BE2C (cell line): ENCODE measurements around the gene NR2E1.

Experiments
- DNase-seq: peaks from one replicate; pipeline ENCODE4 v3.0.0-alpha.2; 2020
- H3K27me3 ChIP-seq: fragments of 250-450 bp; sonication (Bioruptor Pico); 2 replicates; pipeline ENCODE4 v1.5.1; 2020; ENCODE audit warnings: mild to moderate bottlenecking
- H3K36me3 ChIP-seq: fragments of 250-450 bp; sonication (Bioruptor Pico); 2 replicates; pipeline ENCODE4 v1.5.1; 2020; ENCODE audit warnings: mild to moderate bottlenecking
- H3K4me1 ChIP-seq: fragments of 250-450 bp; sonication (Bioruptor Pico); 2 replicates; pipeline ENCODE4 v1.5.1; 2020
- H3K4me3 ChIP-seq: 2 replicates; pipeline ENCODE4 v1.5.1; 2011; ENCODE audit warnings: low read depth, low read length
- H3K9me3 ChIP-seq: fragments of 250-450 bp; sonication (Bioruptor Pico); 2 replicates; pipeline ENCODE4 v1.5.1; 2020
- CTCF ChIP-seq: IDR thresholded peaks from 2 replicates; pipeline ENCODE4 v1.5.1; 2012; ENCODE audit warnings: mild to moderate bottlenecking, low read depth, low read length

The NR2E1 gene

GRCh38 chr6:108142240-108142639, 23.6 kb upstream of the NR2E1 start:
- H3K36me3 ChIP-seq = no peaks in the 10 kb centered on the region
- DNase-seq = no peak
- H3K4me1 ChIP-seq = no peaks in the 10 kb centered on the region
- TF ChIP-seq CTCF = no peak
- H3K9me3 ChIP-seq = no peaks in the 10 kb centered on the region
- H3K4me3 ChIP-seq = no peak overlapping the region
- H3K27me3 ChIP-seq = no peaks in the 10 kb centered on the region

- Histone ChIP-seq H3K27me3 (peaks cover 11% of the 10 kb centered on the region), H3K9me3 (no peaks in the 10 kb centered on the region; the same call in 1 of the 2 replicates), H3K4me1 (no peaks in the 10 kb centered on the region), H3K4me3 (no peak overlapping the region), H3K36me3 (no peaks in the 10 kb centered on the region)
- peak; percentile 42 for TF ChIP-seq CTCF
- no peak for DNase-seq
Observed at GRCh38 chr6:108145639-108146038, 20.2 kb upstream of the NR2E1 start.

GRCh38 chr6:108152446-108152845, 13.4 kb upstream of the NR2E1 start:
- H3K4me1 ChIP-seq = no peaks in the 10 kb centered on the region
- H3K4me3 ChIP-seq = no peak overlapping the region
- H3K9me3 ChIP-seq = no peaks in the 10 kb centered on the region; the same call in 1 of the 2 replicates
- no peak for TF ChIP-seq CTCF
- no peak for DNase-seq
- H3K27me3 ChIP-seq = peaks cover 73% of the 10 kb centered on the region
- no peaks in the 10 kb centered on the region for H3K36me3 ChIP-seq

- Histone ChIP-seq H3K9me3 (no peaks in the 10 kb centered on the region), H3K36me3 (no peaks in the 10 kb centered on the region), H3K4me1 (no peaks in the 10 kb centered on the region), H3K4me3 (no peak overlapping the region), H3K27me3 (peaks cover 93% of the 10 kb centered on the region)
- DNase-seq = no peak
- TF ChIP-seq CTCF = no peak
Observed at GRCh38 chr6:108156180-108156937, 9.5 kb upstream of the NR2E1 start.

GRCh38 chr6:108156938-108157233, 8.9 kb upstream of the NR2E1 start:
- no peak overlapping the region for H3K4me3 ChIP-seq
- no peaks in the 10 kb centered on the region for H3K4me1 ChIP-seq
- no peaks in the 10 kb centered on the region for H3K36me3 ChIP-seq
- peaks cover 94% of the 10 kb centered on the region for H3K27me3 ChIP-seq
- no peak for DNase-seq
- TF ChIP-seq CTCF = no peak
- H3K9me3 ChIP-seq = no peaks in the 10 kb centered on the region

GRCh38 chr6:108157234-108157980, 8.4 kb upstream of the NR2E1 start:
- Histone ChIP-seq H3K27me3 (peaks cover 94% of the 10 kb centered on the region), H3K4me1 (no peaks in the 10 kb centered on the region), H3K9me3 (no peaks in the 10 kb centered on the region), H3K36me3 (no peaks in the 10 kb centered on the region), H3K4me3 (peak overlapping the region; percentile 20; the same call in 1 of the 2 replicates)
- DNase-seq = no peak
- no peak for TF ChIP-seq CTCF
